Upper lobe of right lung (tissue), 1 donor: ENCODE results near the gene RBM34. TPM values are rescaled to one million over a fixed set of nuclear protein-coding genes. Genes with fewer than 3 reads are reported as not detected.
"Not testable (repeated sequence)": the region's sequence is repeated elsewhere in the genome, so short reads cannot be mapped to it uniquely, and the experiment has no call there.

Experiments used
- ATAC-seq: fragments of 200-7000 bp; cut with Tn5 transposase; one replicate; pipeline ENCODE4 v1.9.1; 2020; ENCODE audit warnings: mild to moderate bottlenecking, moderate library complexity
- DNase-seq: peaks from one replicate; pipeline ENCODE4 v3.0.0-alpha.2; 2020
- H3K27ac ChIP-seq: fragments of 200-600 bp; one replicate; pipeline ENCODE4 v1.8.0; 2022
- H3K27me3 ChIP-seq: fragments of 200-600 bp; one replicate; pipeline ENCODE4 v1.8.0; 2022; ENCODE audit warnings: mild to moderate bottlenecking
- H3K36me3 ChIP-seq: fragments of 200-600 bp; one replicate; pipeline ENCODE4 v1.8.0; 2022
- H3K4me1 ChIP-seq: fragments of 200-600 bp; one replicate; pipeline ENCODE4 v1.8.0; 2022
- H3K4me3 ChIP-seq: fragments of 200-600 bp; one replicate; pipeline ENCODE4 v1.8.0; 2022; ENCODE audit warnings: mild to moderate bottlenecking
- H3K9me3 ChIP-seq: fragments of 200-600 bp; one replicate; pipeline ENCODE4 v1.8.0; 2022
- intact Hi-C: fragments of 100-400 bp; cut with DNase I; formaldehyde crosslinking; loops from one replicate; pipeline ENCODE4 v1.11.0; 2022
- total RNA-seq: library from RNA; stranded (reverse); fragmentation: NEBNext Ultra II Directional; extraction: Animal tissue kit (Norgen Biotek cat#: 25700); gene quantifications from one replicate; pipeline ENCODE4 v1.2.1, GENCODE V29; 2021
- TF ChIP-seq, protein P1 (sequence below): fragments of 200-600 bp; IDR thresholded peaks from one replicate; pipeline ENCODE4 v1.8.0; 2022; ENCODE audit warnings: antibody characterized with exemption
- donor health status: DM: no; HTN: yes; CAD: no; lungs with severe emphysema.

Gene RBM34
- total RNA-seq, 1 donor from 2014 or later: 60.5 TPM

DNA sequence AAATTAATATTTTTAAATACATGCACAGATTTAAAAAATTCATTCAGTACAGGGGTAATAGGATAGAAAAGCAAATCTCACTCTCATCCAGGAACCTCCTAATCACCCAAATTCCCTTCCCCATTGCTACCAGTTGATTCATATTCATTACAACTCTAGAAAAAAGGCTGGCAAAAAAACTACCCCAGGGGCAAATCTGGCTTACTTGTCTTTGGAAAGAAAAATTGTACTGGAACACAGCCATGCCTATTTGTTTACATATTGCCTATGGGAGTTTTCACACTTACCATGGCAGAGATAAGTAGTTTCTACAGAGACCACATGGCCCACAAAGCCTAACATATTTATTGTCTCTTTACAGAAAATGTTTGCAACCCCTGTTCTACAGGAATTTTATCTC, 8.9 kb upstream of the RBM34 start:
- H3K4me3 ChIP-seq: no peak overlapping the region
- peaks cover 74% of the 10 kb centered on the region for H3K36me3 ChIP-seq
- H3K4me1 ChIP-seq: no peaks in the 10 kb centered on the region
- no peak overlapping the region for H3K27ac ChIP-seq
- H3K9me3 ChIP-seq: no peaks in the 10 kb centered on the region
- no peaks in the 10 kb centered on the region for H3K27me3 ChIP-seq
- TF ChIP-seq, protein P1, sequence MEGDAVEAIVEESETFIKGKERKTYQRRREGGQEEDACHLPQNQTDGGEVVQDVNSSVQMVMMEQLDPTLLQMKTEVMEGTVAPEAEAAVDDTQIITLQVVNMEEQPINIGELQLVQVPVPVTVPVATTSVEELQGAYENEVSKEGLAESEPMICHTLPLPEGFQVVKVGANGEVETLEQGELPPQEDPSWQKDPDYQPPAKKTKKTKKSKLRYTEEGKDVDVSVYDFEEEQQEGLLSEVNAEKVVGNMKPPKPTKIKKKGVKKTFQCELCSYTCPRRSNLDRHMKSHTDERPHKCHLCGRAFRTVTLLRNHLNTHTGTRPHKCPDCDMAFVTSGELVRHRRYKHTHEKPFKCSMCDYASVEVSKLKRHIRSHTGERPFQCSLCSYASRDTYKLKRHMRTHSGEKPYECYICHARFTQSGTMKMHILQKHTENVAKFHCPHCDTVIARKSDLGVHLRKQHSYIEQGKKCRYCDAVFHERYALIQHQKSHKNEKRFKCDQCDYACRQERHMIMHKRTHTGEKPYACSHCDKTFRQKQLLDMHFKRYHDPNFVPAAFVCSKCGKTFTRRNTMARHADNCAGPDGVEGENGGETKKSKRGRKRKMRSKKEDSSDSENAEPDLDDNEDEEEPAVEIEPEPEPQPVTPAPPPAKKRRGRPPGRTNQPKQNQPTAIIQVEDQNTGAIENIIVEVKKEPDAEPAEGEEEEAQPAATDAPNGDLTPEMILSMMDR: no peak
- intact Hi-C loops: no loop called here
- DNase-seq: no peak
- ATAC-seq: no peak

DNA sequence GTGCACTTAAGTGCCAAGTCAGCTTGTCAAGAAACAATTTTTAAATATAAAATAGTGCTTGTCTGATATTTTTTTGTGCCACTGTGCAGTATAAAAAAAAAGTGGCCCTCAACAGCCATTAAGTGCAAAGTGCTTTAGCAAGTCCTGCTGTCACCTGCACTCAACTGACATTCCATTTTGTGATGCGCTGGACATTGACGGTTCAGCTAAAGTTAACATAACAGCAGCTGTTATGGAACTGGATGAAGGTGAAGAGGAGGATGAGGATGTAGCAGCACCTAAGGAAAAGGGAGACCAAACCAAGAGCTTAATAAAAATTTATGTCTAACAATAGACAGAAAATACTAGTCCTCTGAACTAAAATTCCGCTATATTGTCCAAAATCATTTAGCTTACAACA, 7.3 kb upstream of the RBM34 start:
- intact Hi-C loops: no loop called here

DNA sequence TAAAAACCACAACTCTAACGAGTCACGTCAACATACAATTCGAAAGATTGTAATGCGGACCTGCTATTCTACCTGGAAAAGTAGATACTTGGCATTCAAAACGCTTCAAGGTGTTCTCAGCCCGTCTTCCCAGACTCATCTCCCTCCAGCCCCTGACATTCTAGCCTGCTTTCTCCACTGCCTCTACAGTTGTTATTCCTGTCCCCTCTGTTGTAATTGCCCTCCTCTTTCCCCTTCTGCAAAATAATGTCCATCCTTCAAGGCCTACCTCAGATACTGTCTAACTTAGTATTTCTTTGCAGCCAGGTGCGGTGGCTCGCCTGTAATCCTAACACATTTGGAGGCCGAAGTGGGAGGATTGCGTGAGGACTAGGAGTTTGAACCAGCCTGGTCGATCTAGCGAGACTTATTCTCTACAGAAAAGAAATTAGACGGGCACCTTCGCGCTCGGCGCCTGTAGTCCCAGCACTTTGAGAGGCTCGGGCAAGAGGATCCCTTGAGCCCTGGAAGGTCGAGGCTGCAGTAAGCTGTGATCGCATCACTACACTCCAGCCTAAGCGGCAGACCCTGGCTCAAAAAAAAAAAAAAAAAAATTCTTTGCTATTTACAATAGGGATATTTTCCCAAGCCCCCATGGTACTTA, 756 bp upstream of the RBM34 start:
- Histone ChIP-seq H3K4me3 (peak overlapping the region; percentile 89), H3K27ac (peak overlapping the region; percentile 93), H3K4me1 (peaks cover 13% of the 10 kb centered on the region), H3K36me3 (peaks cover 26% of the 10 kb centered on the region), H3K27me3 (no peaks in the 10 kb centered on the region), H3K9me3 (no peaks in the 10 kb centered on the region)
- no peak for DNase-seq
- ATAC-seq: no peak
- TF ChIP-seq, protein P1: no peak
- intact Hi-C loops: no loop called here

More for the DNA sequence above, 7.3 kb upstream of the RBM34 start:
- TF ChIP-seq, protein P1: no peak
- DNase-seq (no peak), ATAC-seq (no peak)
- peaks cover 60% of the 10 kb centered on the region for H3K36me3 ChIP-seq
- H3K9me3 ChIP-seq: no peaks in the 10 kb centered on the region
- H3K27me3 ChIP-seq: no peaks in the 10 kb centered on the region
- H3K27ac ChIP-seq: no peak overlapping the region
- H3K4me3 ChIP-seq: no peak overlapping the region
- H3K4me1 ChIP-seq: no peaks in the 10 kb centered on the region

DNA sequence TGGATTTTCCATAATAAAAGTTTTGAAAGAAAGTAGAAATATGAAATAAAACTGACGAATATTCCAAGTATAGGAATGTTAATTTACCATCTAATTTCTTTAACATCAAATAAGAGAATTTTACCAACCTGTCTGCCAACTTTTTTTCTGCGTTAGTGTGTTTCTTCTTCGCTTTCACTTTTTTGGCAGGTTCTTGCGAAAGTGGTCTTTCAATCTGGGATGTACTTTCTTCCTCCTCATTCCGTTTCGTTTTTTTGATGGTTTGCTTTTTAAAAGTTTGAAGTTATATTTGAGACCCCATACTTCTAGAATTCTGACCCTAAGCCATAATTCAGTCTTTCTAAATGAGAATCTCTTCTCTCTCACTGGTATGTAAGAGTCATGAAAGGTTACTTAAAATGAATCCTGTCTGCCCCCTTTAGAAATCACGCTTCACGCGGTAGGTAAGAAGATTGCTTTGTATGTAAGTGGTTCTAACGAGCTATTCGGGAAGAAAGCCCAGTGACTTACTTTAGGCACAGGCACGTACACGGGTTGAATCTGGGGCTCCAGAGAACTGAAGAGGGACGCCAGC, 580 bp downstream of the RBM34 start:
- Histone ChIP-seq H3K4me1 (peaks cover 13% of the 10 kb centered on the region), H3K36me3 (peaks cover 37% of the 10 kb centered on the region), H3K27ac (peak overlapping the region; percentile 93), H3K4me3 (peak overlapping the region; percentile 89), H3K9me3 (no peaks in the 10 kb centered on the region), H3K27me3 (no peaks in the 10 kb centered on the region)
- intact Hi-C loops: no loop called here
- DNase-seq (no peak), ATAC-seq (no peak)
- TF ChIP-seq, protein P1: no peak

DNA sequence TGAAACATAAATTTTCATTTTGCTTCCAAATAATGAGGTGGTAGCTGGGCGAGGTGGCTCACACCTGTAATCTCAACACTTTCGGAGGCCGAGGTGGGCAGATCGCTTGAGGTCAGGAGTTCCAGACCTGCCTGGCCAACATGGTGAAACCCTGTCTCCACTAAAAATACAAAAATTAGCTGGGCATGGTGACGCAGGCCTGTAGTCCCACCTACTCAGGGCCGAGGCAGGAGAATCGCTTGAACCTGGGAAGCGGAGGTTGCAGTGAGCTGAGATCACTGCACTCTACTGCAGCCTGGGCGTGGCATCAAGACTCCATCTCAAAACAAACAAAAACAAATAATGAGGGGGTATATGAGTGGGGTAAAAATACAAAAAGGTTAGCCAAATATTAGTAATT, 1.1 kb downstream of the RBM34 start:
- Histone ChIP-seq H3K4me3 (peak overlapping the region; percentile 89), H3K36me3 (peaks cover 39% of the 10 kb centered on the region), H3K4me1 (peaks cover 13% of the 10 kb centered on the region)
- DNase-seq, H3K27ac ChIP-seq, ATAC-seq, intact Hi-C loops, H3K9me3 ChIP-seq, H3K27me3 ChIP-seq: not testable (repeated sequence)

DNA sequence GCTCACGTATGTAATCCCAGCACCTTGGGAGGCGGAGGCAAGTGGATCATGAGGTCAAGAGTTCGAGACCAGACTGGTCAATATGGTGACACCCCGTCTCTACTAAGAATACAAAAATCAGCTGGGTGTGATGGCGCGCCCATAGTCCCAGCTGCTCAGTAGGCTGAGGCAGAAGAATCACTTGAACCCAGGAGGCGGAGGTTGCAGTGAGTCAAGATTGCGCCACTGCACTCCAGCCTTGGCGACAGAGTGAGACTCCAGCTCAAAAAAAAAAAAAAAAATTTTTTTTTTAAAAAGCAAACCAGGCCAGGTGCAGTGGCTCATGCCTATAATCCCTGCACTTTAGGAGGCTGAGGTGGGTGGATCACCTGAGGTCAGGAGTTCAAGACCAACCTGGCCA, 1.8 kb downstream of the RBM34 start:
- H3K27ac ChIP-seq, intact Hi-C loops, DNase-seq, H3K27me3 ChIP-seq, H3K9me3 ChIP-seq, ATAC-seq, H3K4me3 ChIP-seq: not testable (repeated sequence)
- Histone ChIP-seq H3K36me3 (peaks cover 46% of the 10 kb centered on the region), H3K4me1 (peaks cover 13% of the 10 kb centered on the region)
